Measurements from ENCODE around the gene ZNF579. TPM values are rescaled to one million over a fixed set of nuclear protein-coding genes. Genes with fewer than 3 reads are reported as not detected.
A peak's percentile ranks its signal among the peaks of the same experiment; 100 is the strongest.

The ZNF579 gene
- total RNA-seq, 1 experiment from 2014 or later, result 19.9 TPM

GRCh38 chr19:55553217-55554182 lies 27.1 kb downstream of the ZNF579 start:
- Mint-ChIP-seq H3K36me3 (ENCODE audit: insufficient read depth in 1 of 3, low read depth in 3 of 3) (no peaks in the 10 kb centered on the region), H3K4me3 (peak overlapping the region in 1 of 2 experiments; percentile 43; a peak in 2 of 5 replicates), H3K4me1 (peaks cover 33 to 46% of the 10 kb centered on the region in 2 experiments), H3K27me3 (ENCODE audit: low read depth) (peaks cover 2% of the 10 kb centered on the region), H3K9me3 (no peaks in the 10 kb centered on the region; a peak in 1 of 5 replicates), H3K27ac (no peak overlapping the region; a peak in 1 of 7 replicates)
- H3K4ac ChIP-seq (ENCODE audit: low read depth, low read length), result no peak overlapping the region
- H4K20me1 ChIP-seq (ENCODE audit: control insufficient read depth, insufficient read depth, insufficient read length), result no peaks in the 10 kb centered on the region
- peaks cover 8% of the 10 kb centered on the region; the same call in 1 of the 2 replicates for H3K4me1 ChIP-seq (ENCODE audit: insufficient read depth, low read length)
- peak overlapping the region; percentile 0 for H3K4me2 ChIP-seq (ENCODE audit: insufficient read depth, insufficient read length, low read length)
- H3K9ac ChIP-seq (ENCODE audit: extremely low read depth, insufficient read length, low read length), result peak overlapping the region; percentile 20
- no peak overlapping the region for H3K27ac ChIP-seq (ENCODE audit: insufficient read length, low read depth, low read length)
- H2AK5ac ChIP-seq (ENCODE audit: insufficient read length, low read length), result no peak overlapping the region
- H2BK120ac ChIP-seq (ENCODE audit: low read depth, low read length, poor library complexity, severe bottlenecking), result no peak overlapping the region
- no peak overlapping the region for H3K14ac ChIP-seq (ENCODE audit: insufficient read depth, low read length)
- no peak overlapping the region for H2BK20ac ChIP-seq (ENCODE audit: low read depth, low read length, poor library complexity, severe bottlenecking)
- H4K8ac ChIP-seq (replicated peaks; ENCODE audit: insufficient read length, low read depth, low read length), result no peak overlapping the region
- no peaks in the 10 kb centered on the region for H3K27me3 ChIP-seq (ENCODE audit: insufficient read depth, low read length)
- no peaks in the 10 kb centered on the region for H3K79me2 ChIP-seq (ENCODE audit: insufficient read depth, low read length)
- no peak overlapping the region for H3K56ac ChIP-seq (ENCODE audit: insufficient read length, low read depth, low read length)
- H2BK15ac ChIP-seq (ENCODE audit: low read depth, low read length), result no peak overlapping the region
- no peak overlapping the region for H4K5ac ChIP-seq (ENCODE audit: insufficient read length, low read depth, low read length)
- no peak overlapping the region for H3K18ac ChIP-seq (ENCODE audit: insufficient read length, low read depth, low read length)
- no peak for TF ChIP-seq CTCF (conservative IDR thresholded peaks at IDR 0.05)
- no peaks in the 10 kb centered on the region for H3K9me3 ChIP-seq (ENCODE audit: control insufficient read depth, low read depth, low read length)
- no peaks in the 10 kb centered on the region for H3K79me1 ChIP-seq (ENCODE audit: insufficient read depth, low read depth, low read length, poor library complexity, severe bottlenecking)
- no peak overlapping the region for H4K91ac ChIP-seq (ENCODE audit: insufficient read length, low read depth, low read length)
- DNase-seq, result no peak
- H2BK5ac ChIP-seq (ENCODE audit: insufficient read length, low read length), result no peak overlapping the region
- H2BK12ac ChIP-seq (ENCODE audit: insufficient read length, low read depth, low read length), result no peak overlapping the region
- H2AFZ ChIP-seq (ENCODE audit: low read length), result peak overlapping the region; percentile 9
- H3K23ac ChIP-seq (ENCODE audit: insufficient read length, low read depth, low read length), result no peak overlapping the region
- H3T11ph ChIP-seq (ENCODE audit: low read length), result no peak overlapping the region
- H3K23me2 ChIP-seq (ENCODE audit: insufficient read length, low read depth, low read length, poor library complexity, severe bottlenecking), result peaks cover 7% of the 10 kb centered on the region
- WGBS (ENCODE audit: extremely low coverage, insufficient read length, low lambda C conversion rate), result no CpG with 5 or more reads among the region's 13 CpGs

All from H9 (cell line).